SK-N-MC (cell line): ENCODE measurements around the gene KCNQ1OT1.

Experiments
- EZH2 ChIP-seq: fragments of 200-600 bp; sonication (generic); IDR thresholded peaks from one replicate; pipeline ENCODE4 v1.6.1; 2017; ENCODE audit warnings: antibody characterized with exemption
- FOXP2 ChIP-seq: optimal IDR thresholded peaks from 2 replicates; pipeline ENCODE3; 2011; ENCODE audit warnings: mild to moderate bottlenecking, moderate library complexity; ENCODE audit not compliant: insufficient read depth; ENCODE audit errors: extremely low read length, control extremely low read depth
- POLR2AphosphoS5 ChIP-seq: IDR thresholded peaks from 2 replicates; pipeline ENCODE4 v1.6.1; 2012; ENCODE audit warnings: mild to moderate bottlenecking, low read depth, low read length, borderline replicate concordance

GRCh38 chr11:2737226-2737590 is 37.4 kb upstream of the KCNQ1OT1 start:
- TF ChIP-seq FOXP2 (no peak), POLR2AphosphoS5 (no peak), EZH2 (no peak)
